Loucy (cell line): ENCODE results near the gene TAS2R3.
A peak's percentile ranks its signal among the peaks of the same experiment; 100 is the strongest.
"Not testable (repeated sequence)": the region's sequence is repeated elsewhere in the genome, so short reads cannot be mapped to it uniquely, and the experiment has no call there.

ENCODE experiments used
- H2AFZ ChIP-seq: fragments of 200-600 bp; sonication (generic); 2 replicates; pipeline ENCODE4 v1.6.0; 2016; ENCODE audit warnings: antibody characterized with exemption, mild to moderate bottlenecking, low read length, moderate library complexity
- H3F3A ChIP-seq: fragments of 200-600 bp; 2 replicates; pipeline ENCODE4 v1.6.0; 2016; ENCODE audit warnings: antibody characterized with exemption, low read depth, mild to moderate bottlenecking
- H3K27me3 ChIP-seq: fragments of 200-600 bp; sonication (generic); 2 replicates; pipeline ENCODE4 v1.6.1; 2014; ENCODE audit warnings: low read length, mild to moderate bottlenecking; ENCODE audit not compliant: insufficient read depth, poor library complexity, severe bottlenecking
- H3K36me3 ChIP-seq: fragments of 200-600 bp; sonication (generic); 2 replicates; pipeline ENCODE4 v1.6.1; 2016; ENCODE audit warnings: low read length; ENCODE audit not compliant: insufficient read depth
- H3K4me1 ChIP-seq: fragments of 200-600 bp; sonication (generic); 2 replicates; pipeline ENCODE4 v1.5.1; 2014; ENCODE audit warnings: low read length, mild to moderate bottlenecking; ENCODE audit not compliant: insufficient read depth, poor library complexity, severe bottlenecking
- H3K4me2 ChIP-seq: fragments of 200-600 bp; sonication (generic); 2 replicates; pipeline ENCODE4 v1.6.0; 2014; ENCODE audit warnings: antibody characterized with exemption, low read length, low read depth, mild to moderate bottlenecking; ENCODE audit not compliant: poor library complexity, severe bottlenecking
- H3K4me3 ChIP-seq: fragments of 200-600 bp; sonication (generic); 2 replicates; pipeline ENCODE4 v1.5.1; 2014; ENCODE audit warnings: low read length, mild to moderate bottlenecking, mixed read lengths; ENCODE audit not compliant: poor library complexity, severe bottlenecking
- H3K79me2 ChIP-seq: fragments of 200-600 bp; sonication (generic); 2 replicates; pipeline ENCODE4 v1.6.1; 2014; ENCODE audit warnings: low read length; ENCODE audit not compliant: insufficient read depth
- H3K9ac ChIP-seq: fragments of 200-600 bp; sonication (generic); 2 replicates; pipeline ENCODE4 v1.6.0; 2014; ENCODE audit warnings: mild to moderate bottlenecking, low read depth, low read length, moderate library complexity; ENCODE audit not compliant: poor library complexity, severe bottlenecking
- H3K9me2 ChIP-seq: fragments of 200-600 bp; sonication (generic); replicated peaks from 2 replicates; pipeline ENCODE4 v1.6.1; 2016; ENCODE audit warnings: low read depth, low read length, mixed read lengths
- H3K9me3 ChIP-seq: fragments of 200-600 bp; sonication (generic); 2 replicates; pipeline ENCODE4 v1.6.1; 2014; ENCODE audit warnings: mild to moderate bottlenecking, antibody characterized with exemption, low read length, low read depth; ENCODE audit not compliant: insufficient read depth
- H4K20me1 ChIP-seq: fragments of 200-600 bp; sonication (generic); 2 replicates; pipeline ENCODE4 v1.6.0; 2014; ENCODE audit warnings: antibody characterized with exemption, low read length, mild to moderate bottlenecking; ENCODE audit not compliant: insufficient read depth, poor library complexity, severe bottlenecking
- CTCF ChIP-seq: fragments of 200-600 bp; sonication (generic); conservative IDR thresholded peaks from 2 replicates; pipeline ENCODE4 v1.5.1; 2014; ENCODE audit warnings: mild to moderate bottlenecking, antibody characterized with exemption, low read length
- EZH2phosphoT487 ChIP-seq: fragments of 200-600 bp; IDR thresholded peaks from 2 replicates; pipeline ENCODE4 v1.6.1; 2018; ENCODE audit warnings: antibody characterized with exemption, mild to moderate bottlenecking, moderate library complexity, borderline replicate concordance

Gene TAS2R3

GRCh38 chr7:141752634-141753033 lies 11.3 kb upstream of the TAS2R3 start:
- no peaks in the 10 kb centered on the region for H3K9me2 ChIP-seq
- peaks cover 70% of the 10 kb centered on the region for H3K36me3 ChIP-seq
- no peak overlapping the region for H2AFZ ChIP-seq
- no peaks in the 10 kb centered on the region for H3K4me1 ChIP-seq
- H3K4me2 ChIP-seq = no peak overlapping the region
- no peaks in the 10 kb centered on the region for H3K27me3 ChIP-seq
- H3K79me2 ChIP-seq = no peaks in the 10 kb centered on the region
- H3K9me3 ChIP-seq = peaks cover 10% of the 10 kb centered on the region; the same call in 1 of the 2 replicates
- no peaks in the 10 kb centered on the region for H3F3A ChIP-seq
- no peak overlapping the region for H3K9ac ChIP-seq
- TF ChIP-seq CTCF = peak; percentile 55
- no peak for TF ChIP-seq EZH2phosphoT487
- no peak overlapping the region for H3K4me3 ChIP-seq
- no peaks in the 10 kb centered on the region for H4K20me1 ChIP-seq

- Histone ChIP-seq H3K36me3 (peaks cover 67% of the 10 kb centered on the region), H3K79me2 (no peaks in the 10 kb centered on the region)
Observed at GRCh38 chr7:141754939-141755338, 9.0 kb upstream of the TAS2R3 start.

GRCh38 chr7:141770083-141770583 lies 6.2 kb downstream of the TAS2R3 start:
- not testable (repeated sequence) for H2AFZ ChIP-seq, H3K9me2 ChIP-seq, H3K9me3 ChIP-seq, H3K36me3 ChIP-seq, H4K20me1 ChIP-seq, H3K27me3 ChIP-seq, H3F3A ChIP-seq, H3K9ac ChIP-seq, H3K4me1 ChIP-seq, H3K4me2 ChIP-seq, H3K4me3 ChIP-seq, H3K79me2 ChIP-seq

More at GRCh38 chr7:141754939-141755338, 9.0 kb upstream of the TAS2R3 start:
- Histone ChIP-seq H3K4me3 (no peak overlapping the region), H3F3A (no peaks in the 10 kb centered on the region), H2AFZ (no peak overlapping the region), H3K9me3 (peaks cover 10% of the 10 kb centered on the region; the same call in 1 of the 2 replicates), H3K4me1 (no peaks in the 10 kb centered on the region), H3K4me2 (no peak overlapping the region), H3K27me3 (no peaks in the 10 kb centered on the region), H3K9ac (no peak overlapping the region), H4K20me1 (no peaks in the 10 kb centered on the region), H3K9me2 (no peaks in the 10 kb centered on the region)
- TF ChIP-seq CTCF (peak; percentile 71), EZH2phosphoT487 (no peak)

GRCh38 chr7:141776374-141776773 lies 12.5 kb downstream of the TAS2R3 start, which contains the start of gene TAS2R4:
Gene TAS2R4 (plus strand): TSS chr7:141776674. CDS start chr7:141778489, 1,815 bp downstream.
- Histone ChIP-seq H3K27me3 (no peaks in the 10 kb centered on the region), H3K9ac (no peak within 1 kb of the TSS), H3K9me3 (no peaks in the 10 kb centered on the region), H2AFZ (no peak within 1 kb of the TSS), H3F3A (no peaks in the 10 kb centered on the region), H3K4me1 (no peaks in the 10 kb centered on the region), H3K4me3 (no peak within 1 kb of the TSS), H3K79me2 (no peaks in the 10 kb centered on the region), H3K4me2 (no peak within 1 kb of the TSS), H3K9me2 (no peaks in the 10 kb centered on the region), H3K36me3 (peaks cover 35% of the 10 kb centered on the region; the same call in 1 of the 2 replicates), H4K20me1 (no peaks in the 10 kb centered on the region)
- TF ChIP-seq CTCF (no peak), EZH2phosphoT487 (no peak)
